K562 (cell line): ENCODE data around the gene IBTK. TPM values are rescaled to one million over a fixed set of nuclear protein-coding genes. Genes with fewer than 3 reads are reported as not detected.

Experiments
- CAMTA2 ChIP-seq: fragments of 250-450 bp; sonication (Bioruptor Pico); conservative IDR thresholded peaks from 2 replicates; pipeline ENCODE4 v1.5.1; 2022
- CEBPZ ChIP-seq: fragments of 150-350 bp; IDR thresholded peaks from 2 replicates; pipeline ENCODE4 v1.6.1; 2014; ENCODE audit warnings: low read depth, mild to moderate bottlenecking, low read length, borderline replicate concordance
- CHD2 ChIP-seq: IDR thresholded peaks from 2 replicates; pipeline ENCODE4 v1.6.1; 2011; ENCODE audit warnings: low read depth, low read length
- CTBP1 ChIP-seq: fragments of 450-650 bp; IDR thresholded peaks from 2 replicates; pipeline ENCODE4 v1.6.1; 2016; ENCODE audit warnings: borderline replicate concordance
- EWSR1 ChIP-seq: fragments of 450-650 bp; IDR thresholded peaks from 2 replicates; pipeline ENCODE4 v1.6.1; 2018; ENCODE audit warnings: borderline replicate concordance, mild to moderate bottlenecking, low read depth, moderate library complexity; ENCODE audit not compliant: partially characterized antibody
- KAT7 ChIP-seq: sonication (generic); formaldehyde crosslinking; IDR thresholded peaks from 2 replicates; pipeline ENCODE4 v1.8.0; 2022; ENCODE audit warnings: missing genetic modification reagents, mild to moderate bottlenecking, borderline replicate concordance
- KLF10 ChIP-seq: fragments of 250-450 bp; sonication (Bioruptor Pico); IDR thresholded peaks from 2 replicates; pipeline ENCODE4 v1.6.1; 2021; ENCODE audit warnings: matching md5 sums
- NCOA4 ChIP-seq: fragments of 450-650 bp; IDR thresholded peaks from 2 replicates; pipeline ENCODE4 v1.6.1; 2018; ENCODE audit warnings: mild to moderate bottlenecking; ENCODE audit not compliant: partially characterized antibody
- NFXL1 ChIP-seq: fragments of 450-650 bp; formaldehyde crosslinking; IDR thresholded peaks from 2 replicates; pipeline ENCODE4 v1.4.0; 2021; ENCODE audit warnings: mild to moderate bottlenecking
- NRF1 ChIP-seq, 2 experiments: fragments of 450-650 bp; IDR thresholded peaks in 1 of 2; conservative IDR thresholded peaks in 1 of 2; 2 replicates each; pipeline ENCODE4 v1.6.1; 2014; ENCODE audit warnings: mild to moderate bottlenecking in 2 of 2
- OTX1 ChIP-seq: fragments of 450-650 bp; formaldehyde crosslinking; IDR thresholded peaks from 2 replicates; pipeline ENCODE4 v1.4.0; 2022; ENCODE audit warnings: mild to moderate bottlenecking
- PHF8 ChIP-seq: fragments of 200-600 bp; sonication (generic); IDR thresholded peaks from 2 replicates; pipeline ENCODE4 v1.6.1; 2012; ENCODE audit warnings: mixed run types, mild to moderate bottlenecking, inconsistent platforms, low read length, moderate library complexity, borderline replicate concordance
- RFX1 ChIP-seq: fragments of 450-650 bp; IDR thresholded peaks from 2 replicates; pipeline ENCODE4 v1.6.1; 2016; ENCODE audit warnings: mild to moderate bottlenecking, moderate library complexity
- SAP30 ChIP-seq: fragments of 200-600 bp; sonication (generic); IDR thresholded peaks from 2 replicates; pipeline ENCODE4 v1.6.1; 2012; ENCODE audit warnings: borderline replicate concordance, low read depth, mild to moderate bottlenecking, moderate library complexity, low read length, control low read depth, inconsistent platforms; ENCODE audit not compliant: insufficient read depth, poor library complexity, severe bottlenecking
- SMARCA4 ChIP-seq: fragments of 450-650 bp; IDR thresholded peaks from 2 replicates; pipeline ENCODE4 v1.6.1; 2016
- SREBF1 ChIP-seq: fragments of 150-350 bp; IDR thresholded peaks from 2 replicates; pipeline ENCODE4 v1.6.1; 2014; ENCODE audit warnings: antibody characterized with exemption, low read depth, low read length, borderline replicate concordance
- TEAD1 ChIP-seq, 2 experiments: fragments of 450-650 bp in 1 of 2; sonication (generic) in 1 of 2; formaldehyde crosslinking; IDR thresholded peaks; 2 replicates each; pipeline versions ENCODE4 v1.4.0 to v1.8.0; 2020 to 2022; ENCODE audit warnings: mild to moderate bottlenecking in 2 of 2, missing genetic modification reagents in 1 of 2
- ZNF121 ChIP-seq: sonication (generic); formaldehyde crosslinking; conservative IDR thresholded peaks from 2 replicates; pipeline ENCODE4 v1.8.0; 2022; ENCODE audit warnings: missing genetic modification reagents
- ZNF263 ChIP-seq: sonication (generic); formaldehyde crosslinking; IDR thresholded peaks from 2 replicates; pipeline ENCODE4 v1.8.0; 2022; ENCODE audit warnings: mild to moderate bottlenecking, missing genetic modification reagents, borderline replicate concordance
- ZNF316 ChIP-seq: fragments of 450-650 bp; IDR thresholded peaks from 2 replicates; pipeline ENCODE4 v1.6.1; 2016
- ZNF512 ChIP-seq: IDR thresholded peaks from 2 replicates; pipeline ENCODE4 v1.6.1; 2016; ENCODE audit warnings: missing genetic modification characterization, missing compliant biosample characterization
- ZNF740 ChIP-seq, 3 experiments: fragments of 200-800 bp in 1 of 3; sonication (Bioruptor generic) in 1 of 3; sonication (generic) in 1 of 3; formaldehyde crosslinking in 1 of 3; IDR thresholded peaks; 2 replicates each; pipeline versions ENCODE4 v1.6.1 to v1.8.0; 2016 to 2022; ENCODE audit warnings: mild to moderate bottlenecking in 2 of 3, missing compliant biosample characterization in 2 of 3, missing genetic modification characterization in 2 of 3, missing genetic modification reagents in 1 of 3
- polyA plus RNA-seq, 8 experiments: library from polyadenylated mRNA; depleted of rRNA in 4 of 8; stranded (reverse) in 5 of 8; unstranded in 3 of 8; fragments of >200 nt; fragmentation: Nextera tagmentation in 2 of 8; fragmentation: Illumina TruSeq in 1 of 8; extraction: Ambion mirVana in 2 of 8; extraction: Trizol in 1 of 8; gene quantifications; 2 replicates each; pipeline versions ENCODE4 v1.2.1 to v1.2.3, GENCODE V29; 2011 to 2014; ENCODE audit warnings: inconsistent platforms in 1 of 8, missing spikeins in 1 of 8
- total RNA-seq, 7 experiments: library from RNA; depleted of rRNA in 6 of 7; stranded (reverse); fragments of >200 nt in 6 of 7; fragmentation: Illumina TruSeq in 2 of 7; extraction: Trizol in 2 of 7; gene quantifications; 2 replicates each; pipeline versions ENCODE4 v1.2.1 to v1.2.3, GENCODE V29; 2011 to 2021; ENCODE audit warnings: low replicate concordance in 1 of 7

IBTK gene
- total and polyA plus RNA-seq, 9 of the 15 experiments (the other 6 are each of a cell fraction or from before 2014, with no cell fraction given), result 13.2 to 36.4 (median 21.8) TPM

GRCh38 chr6:82248273-82248735 is 760 bp upstream of the IBTK start (continued):
- TF ChIP-seq CEBPZ (no peak), ZNF316 (no peak), TEAD1 (CRISPR knock-in tag; IDR thresholded peaks at IDR 0.05) (0 out of 4 replicates have a peak, but pooled peaks of 1 of the 2 experiments have one; percentile 22), ZNF121 (CRISPR knock-in tag) (no peak), CTBP1 (no peak), ZNF263 (CRISPR knock-in tag) (no peak), NRF1 (conservative IDR thresholded peaks at IDR 0.05 in 1 of 2, IDR thresholded peaks at IDR 0.05 in 1 of 2) (peak; percentile 74 to 81), CAMTA2 (no peak), ZNF512 (tag) (no peak), KLF10 (CRISPR knock-in tag) (no peak), NCOA4 (no peak), PHF8 (no peak), KAT7 (no peak), ZNF740 (CRISPR knock-in tag; IDR thresholded peaks at IDR 0.05) (no peak), ZNF740 (tag; IDR thresholded peaks at IDR 0.05) (no peak), NFXL1 (no peak; the same call in 1 of the 2 replicates), SREBF1 (0 out of 2 replicates have a peak, but pooled peaks have one; percentile 49), RFX1 (no peak), CHD2 (no peak), SMARCA4 (no peak), EWSR1 (no peak), SAP30 (peak; percentile 2), OTX1 (CRISPR knock-in tag) (no peak)
